Mononuclear cell (primary cell): ENCODE results near the gene FXYD6. TPM values are rescaled to one million over a fixed set of nuclear protein-coding genes. Genes with fewer than 3 reads are reported as not detected.

Experiments
- total RNA-seq: library from RNA; depleted of rRNA; stranded (reverse); fragments of >200 nt; gene quantifications from one replicate; pipeline ENCODE4 v1.2.3, GENCODE V29; 2012

The FXYD6 gene
- total RNA-seq, 1 donor, result 12.1 TPM

Other genes starting within 250 kb of the FXYD6 start
- gene DSCAML1, start 79.4 kb downstream of the FXYD6 start, total RNA-seq, result 0.84 TPM
- 5.7 TPM for gene FXYD2, start 51.9 kb downstream of the FXYD6 start, total RNA-seq
- 0.73 TPM for gene TMPRSS13, start 52.7 kb upstream of the FXYD6 start, total RNA-seq
- gene IL10RA, start 109.7 kb upstream of the FXYD6 start, total RNA-seq, result 314 TPM
- gene TMPRSS4, start 200.4 kb upstream of the FXYD6 start, total RNA-seq, result not detected
- gene SMIM35, start 210.3 kb upstream of the FXYD6 start, total RNA-seq, result 0.21 TPM